Fibroblast of the aortic adventitia (primary cell): ENCODE data around the gene SREBF1. TPM values are rescaled to one million over a fixed set of nuclear protein-coding genes. Genes with fewer than 3 reads are reported as not detected.

Source experiments
- DNase-seq: peaks from one replicate; pipeline ENCODE4 v3.0.0-alpha.2; 2010; ENCODE audit warnings: low read depth
- H3K4me3 ChIP-seq: 2 replicates; pipeline ENCODE4 v1.5.1; 2011; ENCODE audit warnings: low read depth, mild to moderate bottlenecking, control low read depth, low read length, moderate library complexity
- CTCF ChIP-seq: IDR thresholded peaks from 2 replicates; pipeline ENCODE4 v1.5.1; 2011; ENCODE audit warnings: mild to moderate bottlenecking, low read length, control low read depth, inconsistent platforms; ENCODE audit not compliant: insufficient read depth
- total RNA-seq: library from RNA; depleted of rRNA; stranded (reverse); fragments of >200 nt; gene quantifications from 2 replicates; pipeline ENCODE4 v1.2.3, GENCODE V29; 2012; ENCODE audit warnings: low replicate concordance

SREBF1 gene
- total RNA-seq, 1 donor, result 48.7 TPM

GRCh38 chr17:17812211-17813054, 24.4 kb downstream of the SREBF1 start:
- peak; percentile 61 for DNase-seq
- no peak overlapping the region for H3K4me3 ChIP-seq
- peak; percentile 98 for TF ChIP-seq CTCF

GRCh38 chr17:17811381-17812210, 25.2 kb downstream of the SREBF1 start:
- no peak for DNase-seq

GRCh38 chr17:17810895-17811248, 25.9 kb downstream of the SREBF1 start:
- H3K4me3 ChIP-seq, result no peak overlapping the region
- no peak for TF ChIP-seq CTCF
- no peak for DNase-seq

More at GRCh38 chr17:17811381-17812210, 25.2 kb downstream of the SREBF1 start:
- no peak for TF ChIP-seq CTCF
- H3K4me3 ChIP-seq, result no peak overlapping the region

GRCh38 chr17:17810084-17810894, 26.5 kb downstream of the SREBF1 start:
- peak; percentile 37 for DNase-seq
- H3K4me3 ChIP-seq, result no peak overlapping the region
- no peak for TF ChIP-seq CTCF

GRCh38 chr17:17809531-17810083, 27.2 kb downstream of the SREBF1 start:
- no peak for DNase-seq
- H3K4me3 ChIP-seq, result no peak overlapping the region
- no peak for TF ChIP-seq CTCF
